Keratinocyte (primary cell): ENCODE data around the gene TTC28.

Experiments used
- CTCF ChIP-seq, 3 experiments: IDR thresholded peaks in 1 of 3; conservative IDR thresholded peaks in 1 of 3; optimal IDR thresholded peaks in 1 of 3; 2 replicates in 2 of 3; 3 replicates in 1 of 3; pipeline versions ENCODE3 to v1.5.1; 2011; ENCODE audit warnings: low read length in 3 of 3, mild to moderate bottlenecking in 3 of 3, moderate library complexity in 2 of 3, control low read depth in 1 of 3, inconsistent platforms in 1 of 3; ENCODE audit not compliant: insufficient read depth in 2 of 3; ENCODE audit errors: extremely low read depth in 1 of 3
- EZH2 ChIP-seq: IDR thresholded peaks from one replicate; pipeline ENCODE4 v1.6.1; 2012; ENCODE audit warnings: inconsistent platforms, mild to moderate bottlenecking, low read length, moderate library complexity

GRCh38 chr22:27961680-27962079 lies 718.0 kb downstream of the TTC28 start:
- TF ChIP-seq CTCF (optimal IDR thresholded peaks at IDR 0.05 in 1 of 3, IDR thresholded peaks at IDR 0.05 in 1 of 3, conservative IDR thresholded peaks at IDR 0.05 in 1 of 3; ENCODE audit: extremely low read depth in 1 of 3, insufficient read depth in 2 of 3, low read length in 3 of 3), result no peak
- TF ChIP-seq EZH2, result no peak
